Heart right ventricle (tissue), 16 donors: ENCODE data around the gene TOMT. TPM values are rescaled to one million over a fixed set of nuclear protein-coding genes. Genes with fewer than 3 reads are reported as not detected.

ENCODE experiments used
- ATAC-seq, 8 donors: fragments of 200-7000 bp; cut with Tn5 transposase; one replicate each; pipeline ENCODE4 v1.9.1; 2020; ENCODE audit warnings: mild to moderate bottlenecking in 8 of 8, moderate library complexity in 8 of 8, moderate number of reproducible peaks in 1 of 8
- DNase-seq, 2 donors: peaks; one replicate each; pipeline ENCODE4 v3.0.0-alpha.2; 2020
- H3K27ac ChIP-seq, 10 donors: fragments of 200-600 bp; sonication (generic) in 2 of 10; one replicate each; pipeline versions ENCODE4 v1.5.0 to v1.8.0; 2020 to 2022; ENCODE audit warnings: mild to moderate bottlenecking in 3 of 10
- H3K27me3 ChIP-seq, 7 donors: fragments of 200-600 bp; one replicate each; pipeline ENCODE4 v1.8.0; 2021 to 2022; ENCODE audit warnings: mild to moderate bottlenecking in 2 of 7
- H3K36me3 ChIP-seq, 9 donors: fragments of 200-600 bp; sonication (generic) in 1 of 9; one replicate each; pipeline versions ENCODE4 v1.5.0 to v1.8.0; 2020 to 2022; ENCODE audit warnings: mild to moderate bottlenecking in 2 of 9
- H3K4me1 ChIP-seq, 9 donors: fragments of 200-600 bp; sonication (generic) in 1 of 9; one replicate each; pipeline versions ENCODE4 v1.5.0 to v1.8.0; 2020 to 2022; ENCODE audit warnings: mild to moderate bottlenecking in 4 of 9
- H3K4me3 ChIP-seq, 10 donors: fragments of 200-600 bp; sonication (generic) in 2 of 10; one replicate each; pipeline versions ENCODE4 v1.5.0 to v1.8.0; 2020 to 2022; ENCODE audit warnings: mild to moderate bottlenecking in 7 of 10, moderate library complexity in 2 of 10
- H3K9me3 ChIP-seq, 11 donors: fragments of 200-600 bp in 10 of 11; sonication (generic) in 2 of 11; one replicate each; pipeline versions ENCODE4 v1.5.0 to v1.8.0; 2013 to 2022; ENCODE audit warnings: mild to moderate bottlenecking in 2 of 11, control low read depth in 1 of 11, moderate library complexity in 1 of 11
- WGBS, 2 donors: extraction: QIAGEN DNeasy Blood & Tissue Kit; methylation state at CpG; one replicate each; pipeline ENCODE4 v1.1.7; 2013; ENCODE audit warnings: inconsistent platforms in 1 of 2; 5-methylcytosine and 5-hydroxymethylcytosine counted together
- intact Hi-C, 10 donors: fragments of 100-400 bp; cut with DNase I; formaldehyde crosslinking; loops; one replicate each; pipeline versions ENCODE4 v1.11.1 to v1.14.2; 2022
- polyA plus RNA-seq, 2 donors: library from polyadenylated mRNA; stranded (reverse); fragments of 200-250 nt; gene quantifications; one replicate each; pipeline ENCODE4 v1.2.3, GENCODE V29; 2013
- total RNA-seq, 10 donors: library from RNA; stranded (reverse); fragmentation: NEBNext Ultra II Directional in 3 of 10; extraction: Animal tissue kit (Norgen Biotek cat#: 25700) in 3 of 10; gene quantifications; one replicate each; pipeline versions ENCODE4 v1.2.1 to v1.2.4, GENCODE V29; 2021 to 2023
- TF ChIP-seq, protein P1 (sequence below), 9 donors: fragments of 200-600 bp; sonication (generic) in 2 of 9; IDR thresholded peaks; one replicate each; pipeline versions ENCODE4 v1.5.0 to v1.8.0; 2021 to 2022; ENCODE audit warnings: antibody characterized with exemption in 9 of 9, mild to moderate bottlenecking in 5 of 9, moderate library complexity in 1 of 9
- donor health status: Arrhythmogenic right ventricular cardiomyopathy.
- donor health status: ischemic (EF 13 %, LVEDD 7.1; RV severe dilation, severe dysfunction).
- donor health status: healthy with polysubstance abuse.
- donor health status: DM: no; HTN: yes; CAD: no.
- donor health status: DM: no; HTN: no; CAD: no.
- donor health status: ischemic (EF 25% LVEDD 6.9; RV normal size, moderate dysfunction).
- donor health status: ischemic (EF 25% LVEDD 5.7; RV mildly dilated, moderate dysfunction).
- donor health status: healthy.
- donor health status: DM: yes; HTN: yes; CAD: no.
- donor health status: Ischemic cardiomyopathy.
- donor health status: ischemic (EF 35%, LVEDD 5.7; RV mildly dilated, moderate dysfunction).
- donor health status: nonischemic (EF 11% LVEDD 7.7; RV severe dilation, severe dysfunction).
- donor health status: DM: yes; HTN: yes; CAD: no.
- donor health status: PGD.
- donor health status: ischemic (EF 29% LVEDD 5.4; RV normal size, mild dysfunction).
- donor health status: nonischemic (EF 23%, LVEDD 6.1; RV moderate dilation, normal function).

Gene TOMT
- total and polyA plus RNA-seq, 12 donors: 0.21 TPM; not detected in 11

DNA sequence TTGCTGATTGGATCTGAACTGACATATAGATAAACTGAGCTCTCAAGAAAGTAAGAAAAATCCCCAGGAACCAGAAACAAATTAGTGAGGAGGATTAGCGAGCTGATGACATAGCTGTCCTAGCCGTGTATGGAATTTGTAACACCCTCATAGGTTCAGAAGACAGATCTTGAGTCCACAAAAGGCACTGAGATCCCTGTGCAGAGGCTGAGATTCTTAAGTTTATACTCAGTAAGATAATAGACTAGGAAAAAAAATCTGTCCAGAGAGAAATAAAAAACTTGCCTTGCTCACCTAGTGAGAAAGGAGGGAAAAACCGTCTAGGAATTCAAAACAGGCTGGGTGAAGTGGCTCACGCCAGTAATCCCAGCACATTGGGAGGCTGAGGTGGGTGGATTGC, 30.0 kb upstream of the TOMT start:
- H3K9me3 ChIP-seq: no peaks in the 10 kb centered on the region
- peaks cover 0 to 9% (median 0%) of the 10 kb centered on the region in 9 donors for H3K36me3 ChIP-seq
- DNase-seq (no peak), ATAC-seq (no peak)
- H3K4me1 ChIP-seq: peaks cover 0 to 47% (median 10%) of the 10 kb centered on the region in 9 donors
- WGBS, 2 donors: 82 to 94% methylated on average over 4 of the region's 4 CpGs
- peak overlapping the region in 1 of 10 donors; percentile 76 for H3K27ac ChIP-seq
- TF ChIP-seq, protein P1, sequence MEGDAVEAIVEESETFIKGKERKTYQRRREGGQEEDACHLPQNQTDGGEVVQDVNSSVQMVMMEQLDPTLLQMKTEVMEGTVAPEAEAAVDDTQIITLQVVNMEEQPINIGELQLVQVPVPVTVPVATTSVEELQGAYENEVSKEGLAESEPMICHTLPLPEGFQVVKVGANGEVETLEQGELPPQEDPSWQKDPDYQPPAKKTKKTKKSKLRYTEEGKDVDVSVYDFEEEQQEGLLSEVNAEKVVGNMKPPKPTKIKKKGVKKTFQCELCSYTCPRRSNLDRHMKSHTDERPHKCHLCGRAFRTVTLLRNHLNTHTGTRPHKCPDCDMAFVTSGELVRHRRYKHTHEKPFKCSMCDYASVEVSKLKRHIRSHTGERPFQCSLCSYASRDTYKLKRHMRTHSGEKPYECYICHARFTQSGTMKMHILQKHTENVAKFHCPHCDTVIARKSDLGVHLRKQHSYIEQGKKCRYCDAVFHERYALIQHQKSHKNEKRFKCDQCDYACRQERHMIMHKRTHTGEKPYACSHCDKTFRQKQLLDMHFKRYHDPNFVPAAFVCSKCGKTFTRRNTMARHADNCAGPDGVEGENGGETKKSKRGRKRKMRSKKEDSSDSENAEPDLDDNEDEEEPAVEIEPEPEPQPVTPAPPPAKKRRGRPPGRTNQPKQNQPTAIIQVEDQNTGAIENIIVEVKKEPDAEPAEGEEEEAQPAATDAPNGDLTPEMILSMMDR (IDR thresholded peaks at IDR 0.05): no peak
- no peaks in the 10 kb centered on the region for H3K27me3 ChIP-seq
- peak overlapping the region in 1 of 10 donors; percentile 15 for H3K4me3 ChIP-seq
- intact Hi-C loops: loop anchor here in 2 of 10 donors (5.0 kb wide), 1 partner anchor 33 kb away; no protein-coding TSS in a partner anchor

DNA sequence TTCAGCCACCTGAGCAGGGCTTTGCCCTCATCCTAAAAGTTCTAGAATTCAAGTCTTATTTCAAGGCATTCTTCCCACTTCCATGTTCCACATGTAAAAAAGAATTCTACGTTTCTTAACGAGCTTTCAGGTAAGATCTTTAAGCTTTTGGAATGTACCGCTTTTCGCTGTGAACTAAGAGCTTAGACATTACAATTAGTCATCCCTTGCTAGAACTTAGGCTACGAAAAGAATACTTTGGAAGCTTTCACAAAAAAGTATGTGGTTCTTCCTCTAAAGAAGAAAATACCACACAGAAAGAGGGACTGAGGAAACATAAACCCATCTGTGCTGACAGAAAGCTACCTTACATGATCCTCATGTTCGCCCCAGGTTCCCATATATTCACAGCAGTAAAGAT, 27.2 kb upstream of the TOMT start:
- 80 to 83% methylated on average over 6 of the region's 6 CpGs for WGBS, 2 donors
- no peak overlapping the region for H3K4me3 ChIP-seq
- H3K36me3 ChIP-seq: peaks cover 0 to 9% (median 0%) of the 10 kb centered on the region in 9 donors
- H3K27me3 ChIP-seq: no peaks in the 10 kb centered on the region
- H3K27ac ChIP-seq: peak overlapping the region in 3 of 10 donors; percentile 17 to 95 (median 87)
- no peak for DNase-seq
- TF ChIP-seq, protein P1 (IDR thresholded peaks at IDR 0.05): no peak
- intact Hi-C loops: loop anchor here in 2 of 10 donors (5.0 kb wide), 1 partner anchor 36 kb away; no protein-coding TSS in a partner anchor
- H3K9me3 ChIP-seq: no peaks in the 10 kb centered on the region
- H3K4me1 ChIP-seq: peaks cover 0 to 49% (median 15%) of the 10 kb centered on the region in 9 donors
- no peak for ATAC-seq

DNA sequence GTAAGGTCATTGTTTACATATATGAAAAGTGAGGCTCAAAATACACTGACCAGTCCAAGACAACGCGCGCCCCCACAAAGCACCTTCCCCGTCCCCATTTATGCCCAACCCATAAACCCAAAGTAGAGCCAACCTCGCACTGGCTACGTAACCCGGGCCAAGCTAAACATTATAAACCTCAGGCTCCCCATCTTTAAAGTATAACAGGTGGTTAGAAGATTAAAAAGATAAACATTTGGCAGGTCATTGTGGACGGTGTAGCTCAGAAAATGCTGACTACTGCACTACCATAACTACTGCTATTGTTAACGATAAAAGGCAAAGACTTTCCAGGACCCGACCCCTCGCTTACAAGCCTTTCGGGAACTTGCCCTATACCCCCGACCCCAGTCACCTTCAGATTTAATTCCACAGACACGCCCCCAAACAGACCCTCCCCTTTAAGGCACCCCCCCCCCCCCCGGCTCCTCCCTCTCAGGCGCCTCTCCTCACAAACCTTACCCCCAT, 25.9 kb upstream of the TOMT start:
- Histone ChIP-seq H3K9me3 (no peaks in the 10 kb centered on the region), H3K36me3 (peaks cover 0 to 15% (median 0%) of the 10 kb centered on the region in 9 donors), H3K27me3 (no peaks in the 10 kb centered on the region), H3K27ac (peak overlapping the region; percentile 67 to 95 (median 87)), H3K4me3 (peak overlapping the region; percentile 43 to 89 (median 74)), H3K4me1 (peaks cover 0 to 46% (median 15%) of the 10 kb centered on the region in 9 donors)
- peak in 7 of 8 donors; percentile 1 to 53 (median 42) for ATAC-seq
- TF ChIP-seq, protein P1 (IDR thresholded peaks at IDR 0.05): no peak
- 4 to 6% methylated on average over 15 to 16 of the region's 16 CpGs for WGBS, 2 donors
- no peak for DNase-seq
- intact Hi-C loops: loop anchor here in 8 of 10 donors (1.0 to 5.0 kb wide), 5 partner anchors 32 to 40 kb away; partner anchors contain the start of gene ANAPC15 (in 3 of the 8)

DNA sequence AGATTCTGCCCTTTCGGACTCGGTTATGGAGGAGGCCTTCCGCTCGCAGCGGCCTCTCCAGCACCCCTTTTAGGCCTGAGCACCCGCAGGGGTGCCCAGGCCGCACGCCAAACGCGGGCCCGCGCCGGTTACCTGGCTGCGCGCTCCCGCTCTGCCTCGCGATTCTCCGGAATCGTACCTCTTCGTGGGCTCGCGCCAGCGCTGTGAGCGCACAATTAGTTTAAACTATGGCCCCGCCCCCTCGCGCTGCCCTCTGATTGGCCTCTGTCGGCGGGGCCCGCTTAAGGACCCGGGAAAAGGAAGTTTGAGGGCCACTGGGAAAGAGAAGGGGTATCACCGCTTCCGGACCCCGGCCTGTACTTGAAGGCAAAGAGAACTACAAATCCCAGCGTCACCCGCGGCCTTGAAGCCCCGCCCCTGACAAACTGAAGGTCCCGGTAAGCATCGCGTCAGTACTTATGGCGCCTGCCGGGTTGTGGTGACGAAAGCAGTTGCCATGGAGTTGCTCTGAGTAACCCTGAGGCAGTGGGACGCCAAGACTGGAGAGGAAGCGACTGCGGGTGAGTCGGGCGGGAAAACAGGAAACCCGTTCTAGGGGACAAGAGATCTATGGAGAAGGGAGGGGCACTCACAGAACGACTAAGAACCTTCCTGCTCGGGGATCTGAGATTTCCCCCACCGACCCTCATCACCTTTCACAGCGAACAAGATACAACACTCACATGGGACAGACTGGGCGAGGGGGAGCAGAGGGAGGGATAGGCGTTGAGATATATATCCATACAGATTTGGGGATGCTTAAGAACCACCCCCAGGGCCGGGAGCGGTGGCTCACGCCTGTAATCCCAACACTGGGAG, 25.2 kb upstream of the TOMT start, which contains the start of the genes LRRC51 and NUMA1:
LRRC51 (plus strand) TSS at position 525 of the 858 bp plus-strand sequence. CDS start 8,234 bp downstream, outside the sequence.
NUMA1 (minus strand) TSS at position 217 of the 858 bp plus-strand sequence. CDS start 44,599 bp downstream, outside the sequence.
- ATAC-seq: peak; percentile 97 to 99 (median 98)
- Histone ChIP-seq H3K4me3 (peak within 1 kb of the TSS; percentile 43 to 89 (median 74)), H3K36me3 (peaks cover 0 to 22% (median 0%) of the 10 kb centered on the region in 9 donors), H3K27ac (peak within 1 kb of the TSS; percentile 67 to 95 (median 87)), H3K4me1 (peaks cover 0 to 39% (median 15%) of the 10 kb centered on the region in 9 donors), H3K27me3 (no peaks in the 10 kb centered on the region), H3K9me3 (no peaks in the 10 kb centered on the region)
- TF ChIP-seq, protein P1 (IDR thresholded peaks at IDR 0.05): no peak
- peak; percentile 97 to 100 for DNase-seq
- 1% methylated on average over 60 of the region's 60 CpGs for WGBS, 2 donors
- intact Hi-C loops: loop anchor here in 6 of 10 donors (1.0 to 2.0 kb wide), 4 partner anchors 32 to 40 kb away; partner anchors contain the start of gene ANAPC15 (in 3 of the 6)
